H9 (cell line): ENCODE results near the gene QARS1. TPM values are rescaled to one million over a fixed set of nuclear protein-coding genes. Genes with fewer than 3 reads are reported as not detected.

Experiments used
- DNase-seq: peaks from one replicate; pipeline ENCODE4 v3.0.0-alpha.2; 2017
- H2AFZ ChIP-seq: one replicate; pipeline ENCODE4 v1.6.1; 2013; ENCODE audit warnings: mild to moderate bottlenecking, low read length, control low read depth, moderate library complexity
- H2AK5ac ChIP-seq: 2 replicates; pipeline ENCODE4 v1.6.1; 2013; ENCODE audit warnings: low read length, control low read depth, mixed read lengths; ENCODE audit not compliant: insufficient read length
- H2BK120ac ChIP-seq: one replicate; pipeline ENCODE4 v1.6.1; 2013; ENCODE audit warnings: low read depth, mild to moderate bottlenecking, low read length, control low read depth, inconsistent platforms; ENCODE audit not compliant: poor library complexity, severe bottlenecking
- H2BK12ac ChIP-seq: 2 replicates; pipeline ENCODE4 v1.6.1; 2013; ENCODE audit warnings: low read length, control low read depth, mixed read lengths, low read depth; ENCODE audit not compliant: insufficient read length
- H2BK15ac ChIP-seq: 2 replicates; pipeline ENCODE4 v1.6.1; 2013; ENCODE audit warnings: low read depth, low read length, control low read depth
- H2BK20ac ChIP-seq: one replicate; pipeline ENCODE4 v1.6.1; 2013; ENCODE audit warnings: low read depth, mild to moderate bottlenecking, low read length, control low read depth, inconsistent platforms; ENCODE audit not compliant: poor library complexity, severe bottlenecking
- H2BK5ac ChIP-seq: 2 replicates; pipeline ENCODE4 v1.6.1; 2013; ENCODE audit warnings: low read length, control low read depth, mixed read lengths; ENCODE audit not compliant: insufficient read length
- H3K14ac ChIP-seq: 2 replicates; pipeline ENCODE4 v1.6.1; 2013; ENCODE audit warnings: low read length, control low read depth; ENCODE audit not compliant: insufficient read depth
- H3K18ac ChIP-seq: 2 replicates; pipeline ENCODE4 v1.6.1; 2013; ENCODE audit warnings: low read depth, mild to moderate bottlenecking, mixed read lengths, low read length, control low read depth; ENCODE audit not compliant: insufficient read length
- H3K23ac ChIP-seq: 2 replicates; pipeline ENCODE4 v1.6.1; 2013; ENCODE audit warnings: low read length, control low read depth, mixed read lengths, low read depth; ENCODE audit not compliant: insufficient read length
- H3K23me2 ChIP-seq: 2 replicates; pipeline ENCODE4 v1.6.1; 2013; ENCODE audit warnings: low read depth, mild to moderate bottlenecking, mixed read lengths, low read length, control low read depth; ENCODE audit not compliant: insufficient read length, poor library complexity, severe bottlenecking
- H3K27ac ChIP-seq: 2 replicates; pipeline ENCODE4 v1.5.1; 2013; ENCODE audit warnings: low read length, control low read depth, mixed read lengths, low read depth; ENCODE audit not compliant: insufficient read length
- H3K27me3 ChIP-seq: 2 replicates; pipeline ENCODE4 v1.6.1; 2013; ENCODE audit warnings: low read length, control low read depth, inconsistent platforms; ENCODE audit not compliant: insufficient read depth
- H3K4ac ChIP-seq: 2 replicates; pipeline ENCODE4 v1.6.1; 2013; ENCODE audit warnings: low read depth, mild to moderate bottlenecking, control low read depth, inconsistent platforms, low read length, moderate library complexity
- H3K4me1 ChIP-seq: 2 replicates; pipeline ENCODE4 v1.6.1; 2013; ENCODE audit warnings: low read length, control low read depth, inconsistent platforms; ENCODE audit not compliant: insufficient read depth
- H3K4me2 ChIP-seq: 2 replicates; pipeline ENCODE4 v1.6.1; 2013; ENCODE audit warnings: low read length, control low read depth, mixed read lengths; ENCODE audit not compliant: insufficient read length, insufficient read depth
- H3K56ac ChIP-seq: 2 replicates; pipeline ENCODE4 v1.6.1; 2013; ENCODE audit warnings: low read depth, mild to moderate bottlenecking, mixed read lengths, low read length, control low read depth; ENCODE audit not compliant: insufficient read length
- H3K79me1 ChIP-seq: 2 replicates; pipeline ENCODE4 v1.6.1; 2013; ENCODE audit warnings: low read depth, mild to moderate bottlenecking, moderate library complexity, low read length, control low read depth, inconsistent platforms; ENCODE audit not compliant: insufficient read depth, poor library complexity, severe bottlenecking
- H3K79me2 ChIP-seq: 2 replicates; pipeline ENCODE4 v1.6.1; 2013; ENCODE audit warnings: low read length, control low read depth, inconsistent platforms; ENCODE audit not compliant: insufficient read depth
- H3K9ac ChIP-seq: 2 replicates; pipeline ENCODE4 v1.6.1; 2013; ENCODE audit warnings: low read length, control low read depth, mixed read lengths; ENCODE audit not compliant: insufficient read length; ENCODE audit errors: extremely low read depth
- H3K9me3 ChIP-seq: one replicate; pipeline ENCODE4 v1.6.1; 2013; ENCODE audit warnings: low read depth, low read length, inconsistent platforms; ENCODE audit not compliant: control insufficient read depth
- H3T11ph ChIP-seq: one replicate; pipeline ENCODE4 v1.6.1; 2013; ENCODE audit warnings: mild to moderate bottlenecking, low read length, control low read depth, inconsistent platforms
- H4K20me1 ChIP-seq: one replicate; pipeline ENCODE4 v1.6.1; 2013; ENCODE audit not compliant: control insufficient read depth, insufficient read length, insufficient read depth
- H4K5ac ChIP-seq: 2 replicates; pipeline ENCODE4 v1.6.1; 2013; ENCODE audit warnings: low read depth, mild to moderate bottlenecking, mixed read lengths, low read length, control low read depth; ENCODE audit not compliant: insufficient read length
- H4K8ac ChIP-seq: replicated peaks from 2 replicates; pipeline ENCODE4 v1.6.1; 2013; ENCODE audit warnings: low read length, control low read depth, mixed read lengths, low read depth; ENCODE audit not compliant: insufficient read length
- H4K91ac ChIP-seq: 2 replicates; pipeline ENCODE4 v1.6.1; 2013; ENCODE audit warnings: low read depth, mild to moderate bottlenecking, moderate library complexity, mixed read lengths, low read length, control low read depth; ENCODE audit not compliant: insufficient read length
- H3K27ac Mint-ChIP-seq, 3 experiments: 2 replicates in 2 of 3; 3 replicates in 1 of 3; pipeline ENCODE4 v1.8.0; 2020 to 2021; ENCODE audit warnings: mixed read lengths in 3 of 3, mild to moderate bottlenecking in 1 of 3, moderate library complexity in 1 of 3
- H3K27me3 Mint-ChIP-seq: 2 replicates; pipeline ENCODE4 v1.8.0; 2021; ENCODE audit warnings: low read depth, mild to moderate bottlenecking, moderate library complexity, mixed read lengths
- H3K36me3 Mint-ChIP-seq, 3 experiments: 2 replicates in 2 of 3; 3 replicates in 1 of 3; pipeline ENCODE4 v1.8.0; 2020 to 2021; ENCODE audit warnings: low read depth in 3 of 3, mixed read lengths in 3 of 3; ENCODE audit not compliant: insufficient read depth in 1 of 3
- H3K4me1 Mint-ChIP-seq, 2 experiments: 2 replicates each; pipeline ENCODE4 v1.8.0; 2020; ENCODE audit warnings: mixed read lengths in 2 of 2
- H3K4me3 Mint-ChIP-seq, 2 experiments: 2 replicates in 1 of 2; 3 replicates in 1 of 2; pipeline ENCODE4 v1.8.0; 2020 to 2021; ENCODE audit warnings: mild to moderate bottlenecking in 2 of 2, mixed read lengths in 2 of 2, moderate library complexity in 1 of 2
- H3K9me3 Mint-ChIP-seq, 2 experiments: 2 replicates in 1 of 2; 3 replicates in 1 of 2; pipeline ENCODE4 v1.8.0; 2020; ENCODE audit warnings: mild to moderate bottlenecking in 2 of 2, mixed read lengths in 2 of 2, moderate library complexity in 1 of 2
- CTCF ChIP-seq: fragments of 200-600 bp; sonication (generic); conservative IDR thresholded peaks from 3 replicates; pipeline ENCODE4 v1.8.0; 2021; ENCODE audit warnings: antibody characterized with exemption, mild to moderate bottlenecking
- WGBS: extraction: QIAGEN DNeasy Blood & Tissue Kit; methylation state at CpG from one replicate; pipeline ENCODE4 v1.1.7; 2013; ENCODE audit warnings: missing lambda C conversion rate, low lambda C conversion rate, mixed read lengths; ENCODE audit not compliant: insufficient read length; ENCODE audit errors: extremely low coverage; 5-methylcytosine and 5-hydroxymethylcytosine counted together
- total RNA-seq: library from RNA; stranded (reverse); gene quantifications from 2 replicates; pipeline ENCODE4 v1.2.1, GENCODE V29; 2021

The QARS1 gene
- total RNA-seq, 1 experiment from 2014 or later: 390 TPM

- no peak overlapping the region for H4K5ac ChIP-seq
- no peak for TF ChIP-seq CTCF
- H4K8ac ChIP-seq: no peak overlapping the region
- DNase-seq: peak; percentile 75
- H4K91ac ChIP-seq: no peak overlapping the region
- H3K9ac ChIP-seq: peak overlapping the region; percentile 90
- no peak overlapping the region for H2BK15ac ChIP-seq
- no peak overlapping the region for H2AFZ ChIP-seq
- no peaks in the 10 kb centered on the region for H3K9me3 ChIP-seq
- Mint-ChIP-seq H3K4me1 (peaks cover 9 to 19% of the 10 kb centered on the region in 2 experiments), H3K27ac (peak overlapping the region; percentile 95 to 98 (median 95); a peak in 6 of 7 replicates), H3K36me3 (peaks cover 17 to 51% (median 41%) of the 10 kb centered on the region in 3 experiments), H3K27me3 (no peaks in the 10 kb centered on the region), H3K9me3 (no peaks in the 10 kb centered on the region), H3K4me3 (peak overlapping the region; percentile 89 to 95)
- no peak overlapping the region for H2BK120ac ChIP-seq
- WGBS: no CpG with 5 or more reads among the region's 86 CpGs
- peak overlapping the region; percentile 18 for H3K18ac ChIP-seq
- H4K20me1 ChIP-seq: no peaks in the 10 kb centered on the region
- no peak overlapping the region for H3K23ac ChIP-seq
- H3K27ac ChIP-seq: peak overlapping the region; percentile 79
- no peaks in the 10 kb centered on the region for H3K27me3 ChIP-seq
- no peak overlapping the region for H2BK5ac ChIP-seq
- no peak overlapping the region for H3K56ac ChIP-seq
- H3K79me2 ChIP-seq: peaks cover 38% of the 10 kb centered on the region
- H2AK5ac ChIP-seq: no peak overlapping the region
- peak overlapping the region; percentile 87 for H3K14ac ChIP-seq
- no peak overlapping the region for H3T11ph ChIP-seq
- peaks cover 7% of the 10 kb centered on the region for H3K23me2 ChIP-seq
- H3K4ac ChIP-seq: no peak overlapping the region; the same call in 1 of the 2 replicates
- H3K4me2 ChIP-seq: peak overlapping the region; percentile 85
- peaks cover 4% of the 10 kb centered on the region for H3K79me1 ChIP-seq
- H2BK20ac ChIP-seq: no peak overlapping the region
- peaks cover 2% of the 10 kb centered on the region; the same call in 1 of the 2 replicates for H3K4me1 ChIP-seq
- H2BK12ac ChIP-seq: no peak overlapping the region
Measured at GRCh38 chr3:49092938-49093852, 11.4 kb downstream of the QARS1 start.
